PFSK-1 (cell line): ENCODE data around the gene PTBP3.

Experiments
- FOXP2 ChIP-seq: optimal IDR thresholded peaks from 2 replicates; pipeline ENCODE3; 2011; ENCODE audit warnings: borderline replicate concordance, control low read depth, inconsistent platforms; ENCODE audit not compliant: insufficient read depth; ENCODE audit errors: extremely low read length, extremely low read depth
- POLR2AphosphoS5 ChIP-seq: IDR thresholded peaks from 2 replicates; pipeline ENCODE4 v1.6.1; 2012; ENCODE audit warnings: low read depth, mild to moderate bottlenecking, control low read depth, low read length, moderate library complexity
- SIN3A ChIP-seq: IDR thresholded peaks from 2 replicates; pipeline ENCODE4 v1.6.1; 2012; ENCODE audit warnings: mild to moderate bottlenecking, low read length, moderate library complexity, borderline replicate concordance; ENCODE audit not compliant: insufficient read depth
- TAF1 ChIP-seq: IDR thresholded peaks from 2 replicates; pipeline ENCODE4 v1.6.1; 2012; ENCODE audit warnings: low read length, control low read depth, borderline replicate concordance; ENCODE audit not compliant: insufficient read depth
- TF ChIP-seq, protein P1 (sequence below), 2 experiments: IDR thresholded peaks; 2 replicates each; pipeline versions ENCODE4 v1.6.1 to v1.8.0; 2011 to 2012; ENCODE audit warnings: low read depth in 2 of 2, low read length in 2 of 2, control low read depth in 1 of 2, inconsistent platforms in 1 of 2, mild to moderate bottlenecking in 1 of 2, moderate library complexity in 1 of 2; ENCODE audit not compliant: insufficient read depth in 1 of 2

The PTBP3 gene

DNA sequence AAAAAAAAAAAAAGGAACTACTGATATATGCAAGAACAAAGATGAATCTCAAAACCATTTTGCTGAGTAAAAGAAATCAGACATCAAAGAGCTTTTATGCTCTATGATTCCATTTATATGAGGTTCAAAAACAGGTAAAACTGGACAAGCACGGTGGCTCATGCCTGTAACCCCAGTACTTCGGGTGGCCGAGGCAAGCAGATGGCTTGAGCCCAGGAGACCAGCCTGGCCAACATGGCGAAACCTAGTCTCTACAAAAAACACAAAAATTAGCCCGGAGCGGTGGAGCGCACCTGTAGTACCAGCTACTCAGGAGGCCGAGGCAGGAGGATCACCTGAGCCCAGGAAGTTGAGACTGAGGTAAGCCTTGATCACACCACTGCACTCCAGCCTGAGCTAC lies 7.8 kb downstream of the PTBP3 start:
- TF ChIP-seq, protein P1, sequence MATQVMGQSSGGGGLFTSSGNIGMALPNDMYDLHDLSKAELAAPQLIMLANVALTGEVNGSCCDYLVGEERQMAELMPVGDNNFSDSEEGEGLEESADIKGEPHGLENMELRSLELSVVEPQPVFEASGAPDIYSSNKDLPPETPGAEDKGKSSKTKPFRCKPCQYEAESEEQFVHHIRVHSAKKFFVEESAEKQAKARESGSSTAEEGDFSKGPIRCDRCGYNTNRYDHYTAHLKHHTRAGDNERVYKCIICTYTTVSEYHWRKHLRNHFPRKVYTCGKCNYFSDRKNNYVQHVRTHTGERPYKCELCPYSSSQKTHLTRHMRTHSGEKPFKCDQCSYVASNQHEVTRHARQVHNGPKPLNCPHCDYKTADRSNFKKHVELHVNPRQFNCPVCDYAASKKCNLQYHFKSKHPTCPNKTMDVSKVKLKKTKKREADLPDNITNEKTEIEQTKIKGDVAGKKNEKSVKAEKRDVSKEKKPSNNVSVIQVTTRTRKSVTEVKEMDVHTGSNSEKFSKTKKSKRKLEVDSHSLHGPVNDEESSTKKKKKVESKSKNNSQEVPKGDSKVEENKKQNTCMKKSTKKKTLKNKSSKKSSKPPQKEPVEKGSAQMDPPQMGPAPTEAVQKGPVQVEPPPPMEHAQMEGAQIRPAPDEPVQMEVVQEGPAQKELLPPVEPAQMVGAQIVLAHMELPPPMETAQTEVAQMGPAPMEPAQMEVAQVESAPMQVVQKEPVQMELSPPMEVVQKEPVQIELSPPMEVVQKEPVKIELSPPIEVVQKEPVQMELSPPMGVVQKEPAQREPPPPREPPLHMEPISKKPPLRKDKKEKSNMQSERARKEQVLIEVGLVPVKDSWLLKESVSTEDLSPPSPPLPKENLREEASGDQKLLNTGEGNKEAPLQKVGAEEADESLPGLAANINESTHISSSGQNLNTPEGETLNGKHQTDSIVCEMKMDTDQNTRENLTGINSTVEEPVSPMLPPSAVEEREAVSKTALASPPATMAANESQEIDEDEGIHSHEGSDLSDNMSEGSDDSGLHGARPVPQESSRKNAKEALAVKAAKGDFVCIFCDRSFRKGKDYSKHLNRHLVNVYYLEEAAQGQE (IDR thresholded peaks at IDR 0.05; ENCODE audit: insufficient read depth in 1 of 2, low read depth in 2 of 2, low read length in 2 of 2): no peak
- TF ChIP-seq FOXP2: no peak
- no peak for TF ChIP-seq TAF1

GRCh38 chr9:112325127-112325526 lies 8.3 kb downstream of the PTBP3 start:
- TF ChIP-seq FOXP2 (no peak), TAF1 (no peak)
- TF ChIP-seq, protein P1 (IDR thresholded peaks at IDR 0.05; ENCODE audit: insufficient read depth in 1 of 2, low read depth in 2 of 2, low read length in 2 of 2): no peak

DNA sequence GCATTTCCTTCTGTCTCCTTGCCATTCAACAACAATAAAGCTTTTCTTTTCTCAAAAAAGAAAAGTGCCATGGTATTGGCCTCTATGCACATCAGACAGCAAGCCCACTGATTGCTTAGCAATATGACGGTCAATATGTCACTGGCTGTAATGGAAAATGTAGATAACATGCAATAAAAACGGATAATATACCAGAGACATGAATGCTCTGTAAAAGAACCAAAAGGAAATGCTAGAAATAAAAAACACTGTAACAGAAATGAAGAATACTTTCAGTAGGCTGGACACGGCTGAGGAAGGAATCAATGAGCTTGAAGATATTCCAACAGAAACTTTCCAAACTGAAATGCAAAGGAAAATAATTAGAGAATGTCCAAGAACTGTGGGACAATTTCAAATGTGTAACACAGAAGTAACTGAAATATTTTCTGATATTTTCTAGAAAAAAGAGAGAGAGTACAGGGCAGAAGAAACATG lies 10.0 kb downstream of the PTBP3 start:
- TF ChIP-seq SIN3A (no peak), TAF1 (no peak), POLR2AphosphoS5 (no peak)

GRCh38 chr9:112322701-112323377 lies 10.6 kb downstream of the PTBP3 start:
- TF ChIP-seq TAF1 (no peak), FOXP2 (no peak), SIN3A (no peak), POLR2AphosphoS5 (no peak)
- TF ChIP-seq, protein P1 (IDR thresholded peaks at IDR 0.05; ENCODE audit: insufficient read depth in 1 of 2, low read depth in 2 of 2, low read length in 2 of 2): no peak

DNA sequence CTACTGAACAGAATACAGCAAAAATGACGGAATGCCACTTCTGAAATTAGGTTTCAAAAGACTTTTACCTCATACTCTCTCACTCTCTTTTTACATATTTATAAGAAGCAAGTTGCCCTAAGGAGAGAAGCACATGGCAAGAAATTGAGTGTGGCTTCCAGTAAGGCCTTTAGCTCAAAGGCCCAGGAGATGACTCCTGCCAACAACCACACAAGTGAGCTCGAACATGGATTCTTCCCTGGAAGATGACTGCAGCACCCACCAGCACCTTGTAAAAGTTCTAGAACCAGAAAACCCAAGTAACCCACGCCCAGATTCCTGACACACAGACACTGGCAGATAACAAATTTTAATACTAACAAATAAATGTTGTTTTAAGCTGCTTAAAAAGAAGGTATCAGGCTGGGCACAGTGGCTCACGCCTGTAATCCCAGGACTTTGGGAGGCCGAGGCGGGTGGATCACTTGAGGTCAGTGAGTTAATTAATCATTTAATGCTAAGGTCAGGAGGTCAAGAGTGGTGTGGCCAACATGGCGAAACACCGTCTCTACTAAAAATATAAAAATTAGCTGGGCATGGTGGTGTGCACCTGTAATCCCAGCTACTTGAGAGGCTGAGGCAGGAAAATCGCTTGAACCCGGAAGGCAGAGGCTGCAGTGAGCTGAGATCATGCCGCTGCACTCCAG lies 17.0 kb downstream of the PTBP3 start:
- TF ChIP-seq TAF1 (no peak), POLR2AphosphoS5 (no peak), FOXP2 (no peak), SIN3A (no peak)
- TF ChIP-seq, protein P1 (IDR thresholded peaks at IDR 0.05; ENCODE audit: insufficient read depth in 1 of 2, low read depth in 2 of 2, low read length in 2 of 2): no peak
